PFSK-1 (cell line): ENCODE results near the gene DYNC1LI1.

Experiments used
- FOXP2 ChIP-seq: optimal IDR thresholded peaks from 2 replicates; pipeline ENCODE3; 2011; ENCODE audit warnings: borderline replicate concordance, control low read depth, inconsistent platforms; ENCODE audit not compliant: insufficient read depth; ENCODE audit errors: extremely low read length, extremely low read depth
- POLR2AphosphoS5 ChIP-seq: IDR thresholded peaks from 2 replicates; pipeline ENCODE4 v1.6.1; 2012; ENCODE audit warnings: low read depth, mild to moderate bottlenecking, control low read depth, low read length, moderate library complexity
- SIN3A ChIP-seq: IDR thresholded peaks from 2 replicates; pipeline ENCODE4 v1.6.1; 2012; ENCODE audit warnings: mild to moderate bottlenecking, low read length, moderate library complexity, borderline replicate concordance; ENCODE audit not compliant: insufficient read depth
- TAF1 ChIP-seq: IDR thresholded peaks from 2 replicates; pipeline ENCODE4 v1.6.1; 2012; ENCODE audit warnings: low read length, control low read depth, borderline replicate concordance; ENCODE audit not compliant: insufficient read depth
- TF ChIP-seq, protein P1 (sequence below), 2 experiments: IDR thresholded peaks; 2 replicates each; pipeline versions ENCODE4 v1.6.1 to v1.8.0; 2011 to 2012; ENCODE audit warnings: low read depth in 2 of 2, low read length in 2 of 2, control low read depth in 1 of 2, inconsistent platforms in 1 of 2, mild to moderate bottlenecking in 1 of 2, moderate library complexity in 1 of 2; ENCODE audit not compliant: insufficient read depth in 1 of 2

The DYNC1LI1 gene

DNA sequence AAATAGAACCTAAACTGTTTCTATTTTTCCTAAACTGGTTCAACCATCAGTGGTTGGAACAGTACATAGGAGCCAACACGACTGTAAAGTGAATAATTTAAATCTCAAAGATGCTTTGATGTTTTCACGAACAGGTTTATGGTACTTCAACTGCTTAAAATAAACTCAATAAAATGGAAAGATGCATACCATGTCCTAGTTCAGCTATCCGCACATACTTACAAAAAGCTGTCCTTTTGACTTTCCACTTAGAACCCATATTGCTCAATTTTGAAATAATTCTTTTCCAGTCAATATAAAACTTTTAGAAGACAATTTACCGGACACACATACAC, 68.9 kb downstream of the DYNC1LI1 start:
- TF ChIP-seq SIN3A: no peak
- TF ChIP-seq, protein P1, sequence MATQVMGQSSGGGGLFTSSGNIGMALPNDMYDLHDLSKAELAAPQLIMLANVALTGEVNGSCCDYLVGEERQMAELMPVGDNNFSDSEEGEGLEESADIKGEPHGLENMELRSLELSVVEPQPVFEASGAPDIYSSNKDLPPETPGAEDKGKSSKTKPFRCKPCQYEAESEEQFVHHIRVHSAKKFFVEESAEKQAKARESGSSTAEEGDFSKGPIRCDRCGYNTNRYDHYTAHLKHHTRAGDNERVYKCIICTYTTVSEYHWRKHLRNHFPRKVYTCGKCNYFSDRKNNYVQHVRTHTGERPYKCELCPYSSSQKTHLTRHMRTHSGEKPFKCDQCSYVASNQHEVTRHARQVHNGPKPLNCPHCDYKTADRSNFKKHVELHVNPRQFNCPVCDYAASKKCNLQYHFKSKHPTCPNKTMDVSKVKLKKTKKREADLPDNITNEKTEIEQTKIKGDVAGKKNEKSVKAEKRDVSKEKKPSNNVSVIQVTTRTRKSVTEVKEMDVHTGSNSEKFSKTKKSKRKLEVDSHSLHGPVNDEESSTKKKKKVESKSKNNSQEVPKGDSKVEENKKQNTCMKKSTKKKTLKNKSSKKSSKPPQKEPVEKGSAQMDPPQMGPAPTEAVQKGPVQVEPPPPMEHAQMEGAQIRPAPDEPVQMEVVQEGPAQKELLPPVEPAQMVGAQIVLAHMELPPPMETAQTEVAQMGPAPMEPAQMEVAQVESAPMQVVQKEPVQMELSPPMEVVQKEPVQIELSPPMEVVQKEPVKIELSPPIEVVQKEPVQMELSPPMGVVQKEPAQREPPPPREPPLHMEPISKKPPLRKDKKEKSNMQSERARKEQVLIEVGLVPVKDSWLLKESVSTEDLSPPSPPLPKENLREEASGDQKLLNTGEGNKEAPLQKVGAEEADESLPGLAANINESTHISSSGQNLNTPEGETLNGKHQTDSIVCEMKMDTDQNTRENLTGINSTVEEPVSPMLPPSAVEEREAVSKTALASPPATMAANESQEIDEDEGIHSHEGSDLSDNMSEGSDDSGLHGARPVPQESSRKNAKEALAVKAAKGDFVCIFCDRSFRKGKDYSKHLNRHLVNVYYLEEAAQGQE (IDR thresholded peaks at IDR 0.05; ENCODE audit: insufficient read depth in 1 of 2, low read depth in 2 of 2, low read length in 2 of 2): no peak
- TF ChIP-seq POLR2AphosphoS5: no peak
- TF ChIP-seq FOXP2: no peak
- TF ChIP-seq TAF1: no peak

DNA sequence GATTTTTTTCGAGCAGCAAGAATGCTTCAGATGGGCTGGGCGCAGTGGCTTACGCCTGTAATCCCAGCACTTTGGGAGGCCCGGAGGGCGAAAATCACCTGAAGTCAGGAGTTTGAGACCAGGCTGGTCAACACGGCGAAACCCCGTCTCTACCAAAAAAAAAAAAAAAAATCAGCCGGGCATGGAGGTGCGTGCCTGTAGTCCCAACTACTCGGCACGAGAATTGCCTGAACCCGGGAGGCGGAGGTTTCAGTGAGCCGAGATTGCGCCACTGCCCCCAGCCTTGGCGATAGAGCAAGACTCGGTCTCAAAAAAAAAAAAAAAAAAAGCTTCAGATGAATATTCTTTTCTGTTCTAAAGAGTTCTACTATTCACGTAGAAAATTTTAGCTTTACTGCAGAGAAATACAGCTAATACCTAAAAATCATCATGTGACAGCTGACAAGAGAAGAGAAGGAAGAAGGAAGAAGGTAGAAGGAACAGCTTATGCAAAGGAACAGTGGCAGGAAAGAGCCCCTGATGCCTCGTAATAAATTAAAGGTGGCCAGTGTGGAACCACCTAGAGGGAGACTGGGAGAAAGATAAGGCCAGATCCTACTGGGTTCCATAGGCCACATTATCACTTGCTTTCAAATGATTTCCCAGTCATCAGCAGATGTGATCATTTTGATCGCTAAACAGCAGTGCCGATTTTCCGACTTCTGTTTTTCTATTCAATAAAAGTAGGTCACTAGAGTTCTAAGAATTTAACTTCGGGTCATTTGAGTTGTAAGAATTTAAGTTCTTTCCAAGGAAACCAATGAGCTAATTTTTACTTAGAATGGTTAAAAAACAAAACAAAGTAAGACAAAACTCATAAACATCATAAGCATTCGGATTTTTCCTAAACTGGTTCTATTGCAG, 69.5 kb downstream of the DYNC1LI1 start:
- no peak for TF ChIP-seq SIN3A
- no peak for TF ChIP-seq POLR2AphosphoS5
- TF ChIP-seq, protein P1 (IDR thresholded peaks at IDR 0.05; ENCODE audit: insufficient read depth in 1 of 2, low read depth in 2 of 2, low read length in 2 of 2): no peak
- no peak for TF ChIP-seq TAF1
- no peak for TF ChIP-seq FOXP2

DNA sequence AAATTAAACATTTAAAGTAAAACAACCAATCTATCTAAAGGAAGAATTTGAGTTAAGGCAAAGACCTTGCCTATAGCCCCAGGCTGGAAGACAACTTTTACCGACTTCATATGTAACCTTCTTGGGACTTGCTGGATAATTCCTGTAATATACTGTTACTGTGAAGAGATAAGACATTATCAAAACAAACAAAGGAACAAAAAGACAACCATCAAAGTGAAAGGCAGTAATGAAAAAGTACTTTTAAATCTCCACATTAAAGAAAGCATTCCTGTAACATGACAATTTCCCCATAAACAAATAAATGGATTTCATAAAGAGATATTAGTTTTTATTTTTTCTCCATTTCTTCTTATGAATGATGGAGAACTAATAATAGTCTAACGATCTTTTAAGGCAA, 70.4 kb downstream of the DYNC1LI1 start:
- no peak for TF ChIP-seq POLR2AphosphoS5
- TF ChIP-seq FOXP2: no peak
- no peak for TF ChIP-seq SIN3A
- TF ChIP-seq, protein P1 (IDR thresholded peaks at IDR 0.05; ENCODE audit: insufficient read depth in 1 of 2, low read depth in 2 of 2, low read length in 2 of 2): no peak
- no peak for TF ChIP-seq TAF1

DNA sequence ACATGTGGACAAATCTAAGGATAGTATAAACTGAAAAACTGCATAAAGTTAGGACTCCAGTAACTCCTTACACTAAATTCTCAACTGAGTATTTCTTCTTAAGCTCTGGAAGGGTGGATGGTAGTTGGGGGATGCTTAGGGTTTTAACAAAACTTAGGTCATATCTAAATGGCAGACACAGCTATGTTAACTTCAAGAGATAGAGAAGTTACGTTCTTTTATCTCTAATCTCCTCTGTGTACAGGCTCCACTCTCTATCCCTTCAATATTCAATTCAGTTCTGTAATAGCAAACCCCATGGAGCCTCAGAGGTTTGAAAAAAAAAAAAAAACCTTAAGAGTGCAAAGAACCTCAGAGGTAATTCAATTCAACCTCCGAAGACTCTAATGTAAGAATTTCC, 71.1 kb downstream of the DYNC1LI1 start:
- TF ChIP-seq, protein P1 (IDR thresholded peaks at IDR 0.05; ENCODE audit: insufficient read depth in 1 of 2, low read depth in 2 of 2, low read length in 2 of 2): no peak
- TF ChIP-seq SIN3A: no peak
- TF ChIP-seq FOXP2: no peak
- TF ChIP-seq TAF1: no peak
- no peak for TF ChIP-seq POLR2AphosphoS5

DNA sequence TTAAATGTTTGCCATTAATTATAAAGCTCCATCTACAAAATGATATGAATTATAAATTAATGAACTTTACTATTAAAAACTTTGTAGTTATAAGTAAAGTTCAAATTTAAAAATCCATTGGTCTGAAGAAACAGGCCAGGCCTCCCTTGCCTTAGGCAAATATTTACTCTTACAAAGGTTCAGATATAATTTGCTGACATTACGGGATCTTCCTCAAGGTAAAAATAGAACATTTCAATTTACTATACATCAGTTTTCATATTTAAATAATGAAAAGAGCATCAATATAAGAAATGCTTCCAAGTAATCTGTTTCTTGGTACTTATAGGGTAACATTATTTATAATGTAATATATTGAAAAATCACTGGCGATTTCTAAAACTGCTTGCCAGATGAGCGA, 71.7 kb downstream of the DYNC1LI1 start:
- no peak for TF ChIP-seq SIN3A
- TF ChIP-seq POLR2AphosphoS5: no peak
- TF ChIP-seq, protein P1 (IDR thresholded peaks at IDR 0.05; ENCODE audit: insufficient read depth in 1 of 2, low read depth in 2 of 2, low read length in 2 of 2): no peak
- TF ChIP-seq FOXP2: no peak
- no peak for TF ChIP-seq TAF1
